ENCODE results near the gene KRT72.

- no peak for TF ChIP-seq EZH2 (IDR thresholded peaks at IDR 0.05; ENCODE audit: low read length, unreplicated experiment)
- TF ChIP-seq CTCF (conservative IDR thresholded peaks at IDR 0.05; ENCODE audit: low read depth, low read length), result no peak
- no peak for TF ChIP-seq EZH2phosphoT487 (IDR thresholded peaks at IDR 0.05; ENCODE audit: borderline replicate concordance, low read length)
Measured at GRCh38 chr12:52612431-52613383, 11.4 kb upstream of the KRT72 start.
